Fibroblast of pulmonary artery (primary cell): Measurements from ENCODE around the gene MPRIP.

Experiments
- DNase-seq: peaks from one replicate; pipeline ENCODE4 v3.0.0-alpha.2; 2010; ENCODE audit warnings: low read depth
- H3K4me3 ChIP-seq: replicated peaks from 2 replicates; pipeline ENCODE4 v1.5.1; 2011; ENCODE audit warnings: low read depth, mild to moderate bottlenecking, control low read depth, low read length, moderate library complexity
- CTCF ChIP-seq: IDR thresholded peaks from 2 replicates; pipeline ENCODE4 v1.5.1; 2011; ENCODE audit warnings: mild to moderate bottlenecking, control low read depth, low read length, inconsistent platforms; ENCODE audit errors: missing control alignments

The MPRIP gene

GRCh38 chr17:17035920-17036523, 6.2 kb upstream of the MPRIP start:
- DNase-seq: no peak
- H3K4me3 ChIP-seq: no peak overlapping the region
- no peak for TF ChIP-seq CTCF

- DNase-seq: no peak
- no peak for TF ChIP-seq CTCF
- H3K4me3 ChIP-seq: no peak overlapping the region
Observed at GRCh38 chr17:17036524-17036998, 5.7 kb upstream of the MPRIP start.

- DNase-seq: no peak
- no peak for TF ChIP-seq CTCF
- H3K4me3 ChIP-seq: no peak overlapping the region
Observed at GRCh38 chr17:17039911-17040310, 2.3 kb upstream of the MPRIP start.

GRCh38 chr17:17041018-17041521, 1.2 kb upstream of the MPRIP start:
- TF ChIP-seq CTCF: no peak
- DNase-seq: no peak
- no peak overlapping the region for H3K4me3 ChIP-seq

- H3K4me3 ChIP-seq: peak overlapping the region; percentile 61
- TF ChIP-seq CTCF: no peak
- peak; percentile 98 for DNase-seq
Observed at GRCh38 chr17:17041571-17042383, 480 bp upstream of the MPRIP start.

GRCh38 chr17:17042851-17043460, 699 bp downstream of the MPRIP start:
- TF ChIP-seq CTCF: no peak
- H3K4me3 ChIP-seq: peak overlapping the region; percentile 83
- DNase-seq: peak; percentile 41
